ENCODE results near the gene PLS1. TPM values are rescaled to one million over a fixed set of nuclear protein-coding genes. Genes with fewer than 3 reads are reported as not detected.

PLS1 gene
- total and polyA plus RNA-seq, 2 of the 8 experiments (the other 6 are each of a cell fraction or from before 2014, with no cell fraction given): 18.7 to 44.7 TPM

DNA sequence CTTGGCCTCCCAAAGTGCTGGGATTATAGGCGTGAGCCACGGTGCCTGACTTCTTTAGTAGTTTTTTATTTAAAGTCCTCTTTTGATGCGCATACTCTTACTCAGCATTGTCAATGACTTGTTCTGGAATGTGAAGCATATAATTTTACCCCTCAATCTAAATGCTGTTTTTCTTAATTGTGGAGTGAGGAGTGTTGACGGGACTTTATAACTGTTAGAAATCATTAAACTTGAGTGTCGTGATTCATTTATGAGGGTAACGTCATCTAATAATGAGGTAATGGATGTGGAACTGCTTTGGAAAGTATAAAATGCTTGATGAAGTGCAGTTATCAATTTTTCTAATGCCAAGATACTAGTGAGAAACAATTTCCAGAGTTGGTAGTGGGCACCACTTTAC, 48.3 kb downstream of the PLS1 start:
- Histone ChIP-seq H4K20me1 (replicated peaks in 1 of 2; ENCODE audit: control insufficient read depth in 1 of 2, insufficient read depth in 2 of 2, low read length in 2 of 2) (no peaks in the 10 kb centered on the region), H3K23me2 (ENCODE audit: low read depth, low read length) (no peaks in the 10 kb centered on the region), H3K4ac (replicated peaks; ENCODE audit: insufficient read length, low read depth, low read length) (no peak overlapping the region), H4K5ac (ENCODE audit: insufficient read length, low read depth, low read length) (no peak overlapping the region), H2BK12ac (ENCODE audit: low read depth, low read length) (no peak overlapping the region), H3K23ac (ENCODE audit: insufficient read length) (no peak overlapping the region), H4K91ac (replicated peaks; ENCODE audit: insufficient read length, low read length) (no peak overlapping the region), H2BK15ac (ENCODE audit: low read length) (no peak overlapping the region), H3K79me1 (ENCODE audit: low read depth, low read length) (0 out of 2 replicates have a peak, but pooled peaks cover 2% of the 10 kb centered on the region), H3K27ac (ENCODE audit: low read depth, low read length) (no peak overlapping the region), H2BK120ac (replicated peaks; ENCODE audit: low read depth, low read length) (no peak overlapping the region), H3K27me3 (replicated peaks in 1 of 4; ENCODE audit: control insufficient read depth in 3 of 4, extremely low read depth in 1 of 4, insufficient read depth in 3 of 4, low read length in 3 of 4) (no peaks in the 10 kb centered on the region), H2AFZ (ENCODE audit: low read length) (no peak overlapping the region), H2BK20ac (ENCODE audit: low read length) (no peak overlapping the region), H3K56ac (replicated peaks; ENCODE audit: insufficient read length, low read depth, low read length) (no peak overlapping the region), H3K36me3 (ENCODE audit: control insufficient read depth in 2 of 4, insufficient read depth in 4 of 4, low read length in 3 of 4) (no peaks in the 10 kb centered on the region), H2BK5ac (ENCODE audit: low read depth, low read length) (no peak overlapping the region), H3K14ac (ENCODE audit: insufficient read length) (no peak overlapping the region), H3K18ac (ENCODE audit: extremely low read depth, low read length) (no peak overlapping the region), H3K79me2 (ENCODE audit: control insufficient read depth in 1 of 2, insufficient read depth in 2 of 2, low read length in 2 of 2) (no peaks in the 10 kb centered on the region), H3K4me2 (ENCODE audit: insufficient read depth in 1 of 2, low read depth in 2 of 2, low read length in 2 of 2) (no peak overlapping the region), H3K4me3 (ENCODE audit: extremely low read depth in 1 of 4, insufficient read depth in 2 of 4, low read depth in 3 of 4, low read length in 4 of 4) (no peak overlapping the region), H4K8ac (ENCODE audit: extremely low read depth, insufficient read depth, low read length) (no peak overlapping the region), H3K9ac (replicated peaks in 1 of 4; ENCODE audit: extremely low read depth in 1 of 4, low read depth in 3 of 4, low read length in 3 of 4) (no peak overlapping the region), H2AK5ac (ENCODE audit: low read depth, low read length) (no peak overlapping the region), H3K4me1 (replicated peaks in 1 of 4; ENCODE audit: control insufficient read depth in 3 of 4, insufficient read depth in 4 of 4, low read length in 3 of 4) (peaks cover 0 to 5% (median 1%) of the 10 kb centered on the region in 4 experiments; a peak in 2 of 7 replicates), H3K9me3 (ENCODE audit: insufficient read depth in 2 of 2, low read depth in 1 of 2, low read length in 1 of 2) (no peaks in the 10 kb centered on the region)
- WGBS, 2 experiments (ENCODE audit: extremely low coverage in 1 of 2, insufficient coverage in 1 of 2, insufficient read length in 1 of 2, insufficient replicate concordance in 2 of 2, low coverage in 1 of 2, low lambda C conversion rate in 2 of 2, missing lambda C conversion rate in 1 of 2): 88% methylated on average over 6 of the region's 6 CpGs; no CpG with 5 or more reads in 1 of the 2 experiments
- FAIRE-seq: no peak
- CTCF ChIA-PET (ENCODE audit: partially characterized antibody): no interaction called here
- POLR2A ChIA-PET (ENCODE audit: partially characterized antibody): no interaction called here
- DNase-seq (ENCODE audit: low read depth in 1 of 2, low spot score in 2 of 2): no peak
- no peak for TF ChIP-seq NRF1 (IDR thresholded peaks at IDR 0.05; ENCODE audit: low read depth, low read length)
- no peak for TF ChIP-seq SIN3A (conservative IDR thresholded peaks at IDR 0.05 in 1 of 2, IDR thresholded peaks at IDR 0.05 in 1 of 2; ENCODE audit: low read depth in 1 of 2, low read length in 2 of 2)
- TF ChIP-seq YY1 (IDR thresholded peaks at IDR 0.05; ENCODE audit: low read depth, low read length): no peak
- no peak for TF ChIP-seq RAD21 (IDR thresholded peaks at IDR 0.05 in 1 of 2, conservative IDR thresholded peaks at IDR 0.05 in 1 of 2; ENCODE audit: low read depth in 2 of 2, low read length in 2 of 2)
- no peak for TF ChIP-seq SIRT6 (IDR thresholded peaks at IDR 0.05; ENCODE audit: low read length)
- no peak for TF ChIP-seq ZNF274 (IDR thresholded peaks at IDR 0.05; ENCODE audit: borderline replicate concordance, extremely low read depth, low read length)
- TF ChIP-seq, protein P1, sequence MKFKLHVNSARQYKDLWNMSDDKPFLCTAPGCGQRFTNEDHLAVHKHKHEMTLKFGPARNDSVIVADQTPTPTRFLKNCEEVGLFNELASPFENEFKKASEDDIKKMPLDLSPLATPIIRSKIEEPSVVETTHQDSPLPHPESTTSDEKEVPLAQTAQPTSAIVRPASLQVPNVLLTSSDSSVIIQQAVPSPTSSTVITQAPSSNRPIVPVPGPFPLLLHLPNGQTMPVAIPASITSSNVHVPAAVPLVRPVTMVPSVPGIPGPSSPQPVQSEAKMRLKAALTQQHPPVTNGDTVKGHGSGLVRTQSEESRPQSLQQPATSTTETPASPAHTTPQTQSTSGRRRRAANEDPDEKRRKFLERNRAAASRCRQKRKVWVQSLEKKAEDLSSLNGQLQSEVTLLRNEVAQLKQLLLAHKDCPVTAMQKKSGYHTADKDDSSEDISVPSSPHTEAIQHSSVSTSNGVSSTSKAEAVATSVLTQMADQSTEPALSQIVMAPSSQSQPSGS (IDR thresholded peaks at IDR 0.05; ENCODE audit: low read length): no peak
- TF ChIP-seq, protein P2, sequence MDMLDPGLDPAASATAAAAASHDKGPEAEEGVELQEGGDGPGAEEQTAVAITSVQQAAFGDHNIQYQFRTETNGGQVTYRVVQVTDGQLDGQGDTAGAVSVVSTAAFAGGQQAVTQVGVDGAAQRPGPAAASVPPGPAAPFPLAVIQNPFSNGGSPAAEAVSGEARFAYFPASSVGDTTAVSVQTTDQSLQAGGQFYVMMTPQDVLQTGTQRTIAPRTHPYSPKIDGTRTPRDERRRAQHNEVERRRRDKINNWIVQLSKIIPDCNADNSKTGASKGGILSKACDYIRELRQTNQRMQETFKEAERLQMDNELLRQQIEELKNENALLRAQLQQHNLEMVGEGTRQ (IDR thresholded peaks at IDR 0.05; ENCODE audit: low read length): no peak
- TF ChIP-seq TAF1 (IDR thresholded peaks at IDR 0.05; ENCODE audit: low read depth, low read length): no peak
- no peak for TF ChIP-seq SP4 (IDR thresholded peaks at IDR 0.05; ENCODE audit: low read length)
- no peak for TF ChIP-seq CBX8 (IDR thresholded peaks at IDR 0.05; ENCODE audit: borderline replicate concordance, low read depth, low read length)
- TF ChIP-seq SUZ12 (IDR thresholded peaks at IDR 0.05; ENCODE audit: low read length): no peak
